HepG2 (cell line): Measurements from ENCODE around the gene KCNJ2.

Source experiments
- ATF2 ChIP-seq: sonication (generic); formaldehyde crosslinking; IDR thresholded peaks from 2 replicates; pipeline ENCODE4 v1.4.0; 2020; ENCODE audit warnings: missing genetic modification reagents
- ELF1 ChIP-seq: sonication (generic); formaldehyde crosslinking; IDR thresholded peaks from 2 replicates; pipeline ENCODE4 v1.4.0; 2020; ENCODE audit warnings: missing genetic modification reagents
- RCOR2 ChIP-seq: IDR thresholded peaks from 2 replicates; pipeline ENCODE4 v1.6.1; 2016; ENCODE audit warnings: missing biosample characterization, missing genetic modification reagents
- SMAD3 ChIP-seq: sonication (generic); formaldehyde crosslinking; IDR thresholded peaks from 2 replicates; pipeline ENCODE4 v1.4.0; 2020; ENCODE audit warnings: missing genetic modification reagents

- TF ChIP-seq ATF2 (CRISPR knock-in tag) (no peak), RCOR2 (CRISPR knock-in tag) (no peak), SMAD3 (CRISPR knock-in tag) (no peak), ELF1 (no peak)
Measured at GRCh38 chr17:70225276-70225675, 55.9 kb downstream of the KCNJ2 start.
